Measurements from ENCODE around the gene RAB41. TPM values are rescaled to one million over a fixed set of nuclear protein-coding genes. Genes with fewer than 3 reads are reported as not detected.

Gene RAB41
- total RNA-seq: not detected in 2 replicates

GRCh38 chrX:70281951-70282350 is at the start of gene RAB41:
Gene RAB41, plus strand, starts transcription at chrX:70282172. Its CDS starts 46 bp downstream, at chrX:70282218.

GRCh38 chrX:70234355-70234754 is 47.6 kb upstream of the RAB41 start, which contains the start of gene AWAT1:
Gene AWAT1, plus strand, starts transcription at chrX:70234655. Its CDS starts 41 bp downstream, at chrX:70234696.

GRCh38 chrX:70260104-70260503 is 21.9 kb upstream of the RAB41 start, which contains the start of gene P2RY4:
Gene P2RY4, minus strand, starts transcription at chrX:70260204. Its CDS starts 580 bp downstream, at chrX:70259624.

GRCh38 chrX:70268034-70268433 is 13.9 kb upstream of the RAB41 start, which contains the start of gene ARR3:
Gene ARR3, plus strand, starts transcription at chrX:70268334. Its CDS starts 1,052 bp downstream, at chrX:70269386.

GRCh38 chrX:70289793-70290770 is 8.1 kb downstream of the RAB41 start, which contains the start of the genes KIF4A and PDZD11:
Gene KIF4A, plus strand, starts transcription at chrX:70290104. Its CDS starts 355 bp downstream, at chrX:70290459.
Gene PDZD11, minus strand, starts transcription at chrX:70289927. Its CDS starts 586 bp downstream, at chrX:70289341.

Other genes with a start within 250 kb of the RAB41 start
- gene AWAT2, start 232.2 kb upstream of the RAB41 start, total RNA-seq: not detected in 2 replicates
- not detected in 2 replicates for gene OTUD6A, start 219.7 kb upstream of the RAB41 start, total RNA-seq
- gene IGBP1, start 148.7 kb upstream of the RAB41 start, total RNA-seq: 46.2 and 48.8 TPM in 2 replicates
- not detected in 2 replicates for gene DGAT2L6, start 104.7 kb upstream of the RAB41 start, total RNA-seq
- not detected in 2 replicates for gene AWAT1, start 47.5 kb upstream of the RAB41 start, total RNA-seq
- gene P2RY4, start 22.0 kb upstream of the RAB41 start, total RNA-seq: 0.15 TPM in 1 of 2 replicates, not detected in the other
- gene ARR3, start 13.8 kb upstream of the RAB41 start, total RNA-seq: not detected in 2 replicates
- 58.0 and 71.4 TPM in 2 replicates for gene PDZD11, start 7.8 kb downstream of the RAB41 start, total RNA-seq
- gene KIF4A, start 7.9 kb downstream of the RAB41 start, total RNA-seq: 17.7 and 17.8 TPM in 2 replicates
- gene GDPD2, start 141.1 kb downstream of the RAB41 start, total RNA-seq: not detected in 2 replicates
- gene DLG3, start 162.7 kb downstream of the RAB41 start, total RNA-seq: 19.8 and 24.0 TPM in 2 replicates